ENCODE data around the gene ARPP21.
"Not testable (repeated sequence)": the region's sequence is repeated elsewhere in the genome, so short reads cannot be mapped to it uniquely, and the experiment has no call there.

Gene ARPP21

GRCh38 chr3:35639254-35640186 lies at the start of gene ARPP21:
ARPP21 (plus strand) TSS chr3:35639525; CDS start chr3:35681752, 42,227 bp downstream.
- DNase-seq (ENCODE audit: low read depth) = no peak

GRCh38 chr3:35592589-35593295 lies 46.6 kb upstream of the ARPP21 start:
- DNase-seq (ENCODE audit: low read depth) = no peak

- no peak for DNase-seq (ENCODE audit: low read depth)
Measured at GRCh38 chr3:35594739-35595138, 44.6 kb upstream of the ARPP21 start.

GRCh38 chr3:35596335-35596995 lies 42.9 kb upstream of the ARPP21 start:
- DNase-seq (ENCODE audit: low read depth) = no peak

GRCh38 chr3:35597490-35597889 lies 41.8 kb upstream of the ARPP21 start:
- no peak for DNase-seq (ENCODE audit: low read depth)

GRCh38 chr3:35598804-35599203 lies 40.5 kb upstream of the ARPP21 start:
- no peak for DNase-seq (ENCODE audit: low read depth)

- no peak for DNase-seq (ENCODE audit: low read depth)
Measured at GRCh38 chr3:35601959-35602358, 37.4 kb upstream of the ARPP21 start.

GRCh38 chr3:35602395-35602936 lies 36.9 kb upstream of the ARPP21 start:
- no peak for DNase-seq (ENCODE audit: low read depth)

GRCh38 chr3:35616346-35616745 lies 23.0 kb upstream of the ARPP21 start:
- no peak for DNase-seq (ENCODE audit: low read depth)

GRCh38 chr3:35617370-35617769 lies 22.0 kb upstream of the ARPP21 start:
- no peak for DNase-seq (ENCODE audit: low read depth)

- DNase-seq (ENCODE audit: low read depth) = not testable (repeated sequence)
Measured at GRCh38 chr3:35620238-35620637, 19.1 kb upstream of the ARPP21 start.

- DNase-seq (ENCODE audit: low read depth) = no peak
Measured at GRCh38 chr3:35624698-35625097, 14.6 kb upstream of the ARPP21 start.

GRCh38 chr3:35633332-35634124 lies 5.8 kb upstream of the ARPP21 start:
- no peak for DNase-seq (ENCODE audit: low read depth)

- no peak for DNase-seq (ENCODE audit: low read depth)
Measured at GRCh38 chr3:35635407-35635806, 3.9 kb upstream of the ARPP21 start.

GRCh38 chr3:35635926-35636683 lies 3.2 kb upstream of the ARPP21 start:
- DNase-seq (ENCODE audit: low read depth) = no peak

- no peak for DNase-seq (ENCODE audit: low read depth)
Measured at GRCh38 chr3:35638251-35638979, 910 bp upstream of the ARPP21 start.

GRCh38 chr3:35638980-35639253 lies 408 bp upstream of the ARPP21 start:
- DNase-seq (ENCODE audit: low read depth) = no peak

- no peak for DNase-seq (ENCODE audit: low read depth)
Measured at GRCh38 chr3:35640190-35641165, 1.2 kb downstream of the ARPP21 start.

GRCh38 chr3:35641331-35641730 lies 2.0 kb downstream of the ARPP21 start:
- no peak for DNase-seq (ENCODE audit: low read depth)
